K562 (cell line): ENCODE data around the gene TNFRSF18. TPM values are rescaled to one million over a fixed set of nuclear protein-coding genes. Genes with fewer than 3 reads are reported as not detected.

Source experiments
- ATF1 ChIP-seq, 2 experiments: fragments of 450-650 bp in 1 of 2; IDR thresholded peaks; 2 replicates each; pipeline ENCODE4 v1.6.1; 2016; ENCODE audit warnings: missing compliant biosample characterization in 1 of 2, missing genetic modification characterization in 1 of 2
- CBX1 ChIP-seq: sonication (generic); IDR thresholded peaks from 2 replicates; pipeline ENCODE4 v1.6.1; 2016; ENCODE audit warnings: antibody characterized with exemption, low read depth, mild to moderate bottlenecking
- CTBP1 ChIP-seq: fragments of 450-650 bp; IDR thresholded peaks from 2 replicates; pipeline ENCODE4 v1.6.1; 2016; ENCODE audit warnings: borderline replicate concordance
- CXXC5 ChIP-seq: fragments of 250-450 bp; sonication (Bioruptor Pico); IDR thresholded peaks from 2 replicates; pipeline ENCODE4 v1.8.0; 2022; ENCODE audit warnings: inconsistent platforms, mild to moderate bottlenecking, moderate library complexity
- DMBX1 ChIP-seq: fragments of 250-450 bp; sonication (Bioruptor Pico); IDR thresholded peaks from 2 replicates; pipeline ENCODE4 v1.8.0; 2022; ENCODE audit warnings: inconsistent platforms, mild to moderate bottlenecking, moderate library complexity, borderline replicate concordance
- ELF2 ChIP-seq: fragments of 250-450 bp; sonication (Bioruptor Pico); IDR thresholded peaks from 2 replicates; pipeline ENCODE4 v1.5.0; 2021; ENCODE audit warnings: mild to moderate bottlenecking
- FOS ChIP-seq: IDR thresholded peaks from 3 replicates; pipeline ENCODE4 v1.6.1; 2011; ENCODE audit not compliant: insufficient read length; ENCODE audit errors: extremely low read depth
- HCFC1 ChIP-seq: IDR thresholded peaks from 2 replicates; pipeline ENCODE4 v1.6.1; 2012; ENCODE audit warnings: low read depth, low read length, improper control_type of control experiment
- HNRNPK ChIP-seq: fragments of 200-400 bp; formaldehyde crosslinking; IDR thresholded peaks from one replicate; pipeline ENCODE4 v1.6.1; 2018; ENCODE audit warnings: mild to moderate bottlenecking, low read depth, low read length; ENCODE audit not compliant: poor library complexity, severe bottlenecking
- KAT8 ChIP-seq: fragments of 450-650 bp; IDR thresholded peaks from 2 replicates; pipeline ENCODE4 v1.6.1; 2016; ENCODE audit warnings: low read depth, mild to moderate bottlenecking
- MCM5 ChIP-seq: fragments of 450-650 bp; IDR thresholded peaks from 2 replicates; pipeline ENCODE4 v1.6.1; 2016; ENCODE audit warnings: low read depth
- PRDM10 ChIP-seq: fragments of 450-650 bp; IDR thresholded peaks from 2 replicates; pipeline ENCODE4 v1.6.1; 2018; ENCODE audit not compliant: partially characterized antibody
- RBBP5 ChIP-seq: fragments of 200-600 bp; sonication (generic); IDR thresholded peaks from 2 replicates; pipeline ENCODE4 v1.6.1; 2012; ENCODE audit warnings: borderline replicate concordance, mild to moderate bottlenecking, low read length, control low read depth, inconsistent platforms; ENCODE audit not compliant: insufficient read depth, poor library complexity, severe bottlenecking
- SMAD1 ChIP-seq: fragments of 150-350 bp; IDR thresholded peaks from 2 replicates; pipeline ENCODE4 v1.6.1; 2014; ENCODE audit warnings: low read length, low read depth; ENCODE audit not compliant: partially characterized antibody
- SNRNP70 ChIP-seq: fragments of 200-400 bp; formaldehyde crosslinking; optimal IDR thresholded peaks from 2 replicates; pipeline ENCODE3; 2017; ENCODE audit warnings: low read depth, low read length
- SREBF2 ChIP-seq: sonication (generic); formaldehyde crosslinking; IDR thresholded peaks from 2 replicates; pipeline ENCODE4 v1.4.0; 2020; ENCODE audit warnings: mild to moderate bottlenecking, missing genetic modification reagents
- SRSF9 ChIP-seq: fragments of 200-400 bp; formaldehyde crosslinking; IDR thresholded peaks from 2 replicates; pipeline ENCODE4 v1.6.1; 2017; ENCODE audit warnings: low read depth, low read length, borderline replicate concordance
- TCF15 ChIP-seq: fragments of 250-450 bp; sonication (Bioruptor Pico); IDR thresholded peaks from 2 replicates; pipeline ENCODE4 v1.8.0; 2022; ENCODE audit warnings: moderate library complexity, mild to moderate bottlenecking, inconsistent platforms
- WHSC1 ChIP-seq: IDR thresholded peaks from one replicate; pipeline ENCODE4 v1.6.1; 2012; ENCODE audit warnings: low read length, control low read depth, inconsistent platforms
- ZBTB11 ChIP-seq, 3 experiments: fragments of 200-800 bp in 1 of 3; fragments of 250-450 bp in 1 of 3; fragments of 450-650 bp in 1 of 3; sonication (Bioruptor Pico) in 1 of 3; sonication (Bioruptor generic) in 1 of 3; formaldehyde crosslinking in 1 of 3; IDR thresholded peaks; 2 replicates each; pipeline versions ENCODE4 v1.6.1 to v1.8.0; 2016 to 2022; ENCODE audit warnings: mild to moderate bottlenecking in 2 of 3, missing genetic modification characterization in 2 of 3, missing compliant biosample characterization in 1 of 3, moderate library complexity in 1 of 3
- ZNF766 ChIP-seq: fragments of 200-800 bp; sonication (Bioruptor generic); conservative IDR thresholded peaks from 2 replicates; pipeline ENCODE4 v1.6.1; 2016; ENCODE audit warnings: missing genetic modification characterization, missing compliant biosample characterization
- polyA plus RNA-seq, 8 experiments: library from polyadenylated mRNA; depleted of rRNA in 4 of 8; stranded (reverse) in 5 of 8; unstranded in 3 of 8; fragments of >200 nt; fragmentation: Nextera tagmentation in 2 of 8; fragmentation: Illumina TruSeq in 1 of 8; extraction: Ambion mirVana in 2 of 8; extraction: Trizol in 1 of 8; gene quantifications; 2 replicates each; pipeline versions ENCODE4 v1.2.1 to v1.2.3, GENCODE V29; 2011 to 2014; ENCODE audit warnings: inconsistent platforms in 1 of 8, missing spikeins in 1 of 8
- total RNA-seq, 7 experiments: library from RNA; depleted of rRNA in 6 of 7; stranded (reverse); fragments of >200 nt in 6 of 7; fragmentation: Illumina TruSeq in 2 of 7; extraction: Trizol in 2 of 7; gene quantifications; 2 replicates each; pipeline versions ENCODE4 v1.2.1 to v1.2.3, GENCODE V29; 2011 to 2021; ENCODE audit warnings: low replicate concordance in 1 of 7

Gene TNFRSF18
- total and polyA plus RNA-seq, 9 of the 15 experiments (the other 6 are each of a cell fraction or from before 2014, with no cell fraction given), result 0.24 to 0.27 TPM; not detected in 7

- peak; percentile 27; the same call in 1 of the 2 replicates for TF ChIP-seq HCFC1
- TF ChIP-seq CTBP1, result peak; percentile 63; the same call in 1 of the 2 replicates
- TF ChIP-seq ZBTB11 (CRISPR knock-in tag; IDR thresholded peaks at IDR 0.05), result peak in 1 of 3 experiments; percentile 86; a peak in 2 of 6 replicates
- peak; percentile 21 for TF ChIP-seq PRDM10
- TF ChIP-seq CBX1, result no peak
- TF ChIP-seq ELF2, result no peak
- no peak for TF ChIP-seq KAT8
- no peak for TF ChIP-seq SNRNP70
- no peak for TF ChIP-seq FOS
- TF ChIP-seq RBBP5, result no peak
- no peak for TF ChIP-seq WHSC1
- no peak for TF ChIP-seq SREBF2
- no peak for TF ChIP-seq ATF1 (CRISPR knock-in tag; IDR thresholded peaks at IDR 0.05)
- TF ChIP-seq ATF1 (tag; IDR thresholded peaks at IDR 0.05), result peak; percentile 51
- TF ChIP-seq SRSF9, result no peak
- TF ChIP-seq CXXC5 (CRISPR knock-in tag), result peak; percentile 54
- no peak for TF ChIP-seq TCF15 (CRISPR knock-in tag)
- no peak for TF ChIP-seq HNRNPK
- no peak for TF ChIP-seq ZNF766 (CRISPR knock-in tag)
- TF ChIP-seq DMBX1 (CRISPR knock-in tag), result no peak
- no peak for TF ChIP-seq MCM5
- no peak for TF ChIP-seq SMAD1
Measured at GRCh38 chr1:1157426-1157913, 48.9 kb downstream of the TNFRSF18 start (continued).
